OCI-LY7 (cell line): ENCODE data around the gene STAT6. TPM values are rescaled to one million over a fixed set of nuclear protein-coding genes. Genes with fewer than 3 reads are reported as not detected.

Experiments used
- BruUV-seq: library from RNA; stranded (reverse); fragments of 400-500 nt; replicated peaks from 2 replicates; lab custom pipeline; 2021; lab: Mats Ljungman, UMichigan
- CTCF ChIA-PET: fragments of 300-600 bp; sonication (Branson Sonifier 250); formaldehyde crosslinking; loops from one replicate; lab custom pipeline; 2022; ENCODE audit warnings: antibody characterized with exemption; ENCODE audit not compliant: unreplicated experiment; lab: Charles Lee
- POLR2A ChIA-PET: fragments of 300-600 bp; sonication (Branson Sonifier 250); formaldehyde crosslinking; loops from one replicate; lab custom pipeline; 2022; ENCODE audit warnings: antibody characterized with exemption; lab: Charles Lee
- DNase-seq: peaks from one replicate; pipeline ENCODE4 v3.0.0-alpha.2; 2015; ENCODE audit warnings: low spot score
- H2AFZ ChIP-seq: fragments of 200-600 bp; sonication (generic), shearing (Covaris generic); 2 replicates; pipeline ENCODE4 v1.6.1; 2014; ENCODE audit warnings: mild to moderate bottlenecking, antibody characterized with exemption, low read length, moderate library complexity
- H3K27ac ChIP-seq: fragments of 200-600 bp; sonication (generic); 2 replicates; pipeline ENCODE4 v1.5.1; 2014; ENCODE audit warnings: mixed run types, low read depth, mild to moderate bottlenecking, moderate library complexity, low read length, inconsistent platforms; ENCODE audit not compliant: poor library complexity, severe bottlenecking
- H3K36me3 ChIP-seq: fragments of 200-600 bp; sonication (generic); 2 replicates; pipeline ENCODE4 v1.6.1; 2014; ENCODE audit warnings: mild to moderate bottlenecking, antibody characterized with exemption, low read length, moderate library complexity, mixed read lengths; ENCODE audit not compliant: insufficient read depth
- H3K4me1 ChIP-seq: fragments of 200-600 bp; sonication (generic); 2 replicates; pipeline ENCODE4 v1.5.1; 2014; ENCODE audit warnings: mild to moderate bottlenecking, low read length; ENCODE audit not compliant: insufficient read depth, poor library complexity, severe bottlenecking
- H3K4me2 ChIP-seq: fragments of 200-600 bp; sonication (generic); 2 replicates; pipeline ENCODE4 v1.6.1; 2014; ENCODE audit warnings: mild to moderate bottlenecking, low read length
- H3K4me3 ChIP-seq: fragments of 200-600 bp; sonication (generic); 2 replicates; pipeline ENCODE4 v1.5.1; 2014; ENCODE audit warnings: mild to moderate bottlenecking, low read depth, low read length; ENCODE audit not compliant: poor library complexity, severe bottlenecking
- H3K79me2 ChIP-seq: fragments of 200-600 bp; sonication (generic); 2 replicates; pipeline ENCODE4 v1.6.1; 2016; ENCODE audit warnings: low read depth, mild to moderate bottlenecking, low read length, moderate library complexity, mixed read lengths; ENCODE audit not compliant: insufficient read depth
- H3K9me2 ChIP-seq: fragments of 200-600 bp; sonication (generic); 2 replicates; pipeline ENCODE4 v1.6.1; 2016; ENCODE audit warnings: mild to moderate bottlenecking, low read length, mixed read lengths; ENCODE audit not compliant: insufficient read depth
- H3K9me3 ChIP-seq: fragments of 200-600 bp; sonication (generic); 2 replicates; pipeline ENCODE4 v1.6.1; 2014; ENCODE audit warnings: mild to moderate bottlenecking, mixed run types, low read length, mixed read lengths
- H4K20me1 ChIP-seq: fragments of 200-600 bp; sonication (generic); 2 replicates; pipeline ENCODE4 v1.6.1; 2014; ENCODE audit warnings: mild to moderate bottlenecking, antibody characterized with exemption, low read length, moderate library complexity, mixed read lengths; ENCODE audit not compliant: insufficient read depth
- CTCF ChIP-seq: fragments of 200-600 bp; sonication (generic); conservative IDR thresholded peaks from 2 replicates; pipeline ENCODE4 v1.5.1; 2014; ENCODE audit warnings: mild to moderate bottlenecking, antibody characterized with exemption, low read length, moderate library complexity, mixed read lengths
- EZH2phosphoT487 ChIP-seq: fragments of 200-600 bp; sonication (generic); IDR thresholded peaks from 2 replicates; pipeline ENCODE4 v1.6.1; 2018; ENCODE audit warnings: low read depth, borderline replicate concordance, mild to moderate bottlenecking, mixed run types, antibody characterized with exemption, low read length, moderate library complexity, mixed read lengths
- intact Hi-C: fragments of 100-400 bp; cut with micrococcal nuclease; formaldehyde crosslinking; loops from one replicate; pipeline ENCODE4 v1.10.0; 2022; ENCODE audit not compliant: unreplicated experiment
- total RNA-seq, 2 experiments: library from RNA; depleted of rRNA in 1 of 2; stranded (reverse); fragments of >200 nt in 1 of 2; shearing (Covaris generic) in 1 of 2; gene quantifications; 2 replicates each; pipeline ENCODE4 v1.2.3, GENCODE V29; 2014 to 2022

Gene STAT6
- total RNA-seq, 2 experiments from 2014 or later, result 73.6 to 128 TPM

- CTCF ChIA-PET, result interaction anchor here (2.9 kb wide), 1 partner anchor 23 kb away, joined by 10 read pairs; no protein-coding TSS in a partner anchor
- POLR2A ChIA-PET, result interaction anchor here (0.6 to 1.4 kb wide), 3 partner anchors 12 to 20 kb away, joined by 3 to 5 read pairs (median 3); partner anchors contain the start of gene NEMP1
- Histone ChIP-seq H3K4me2 (no peak overlapping the region), H2AFZ (no peak overlapping the region), H3K36me3 (peaks cover 47% of the 10 kb centered on the region), H3K79me2 (no peaks in the 10 kb centered on the region), H3K9me2 (no peaks in the 10 kb centered on the region), H3K4me1 (peaks cover 36% of the 10 kb centered on the region), H4K20me1 (no peaks in the 10 kb centered on the region), H3K9me3 (no peaks in the 10 kb centered on the region), H3K27ac (no peak overlapping the region), H3K4me3 (no peak overlapping the region)
- DNase-seq, result no peak
- no peak for TF ChIP-seq CTCF
- TF ChIP-seq EZH2phosphoT487, result no peak
- intact Hi-C loops, result no loop called here
- no TSS peak for BruUV-seq
These were observed 18.7 kb downstream of the STAT6 start for GRCh38 chr12:57092529-57092862.

DNA sequence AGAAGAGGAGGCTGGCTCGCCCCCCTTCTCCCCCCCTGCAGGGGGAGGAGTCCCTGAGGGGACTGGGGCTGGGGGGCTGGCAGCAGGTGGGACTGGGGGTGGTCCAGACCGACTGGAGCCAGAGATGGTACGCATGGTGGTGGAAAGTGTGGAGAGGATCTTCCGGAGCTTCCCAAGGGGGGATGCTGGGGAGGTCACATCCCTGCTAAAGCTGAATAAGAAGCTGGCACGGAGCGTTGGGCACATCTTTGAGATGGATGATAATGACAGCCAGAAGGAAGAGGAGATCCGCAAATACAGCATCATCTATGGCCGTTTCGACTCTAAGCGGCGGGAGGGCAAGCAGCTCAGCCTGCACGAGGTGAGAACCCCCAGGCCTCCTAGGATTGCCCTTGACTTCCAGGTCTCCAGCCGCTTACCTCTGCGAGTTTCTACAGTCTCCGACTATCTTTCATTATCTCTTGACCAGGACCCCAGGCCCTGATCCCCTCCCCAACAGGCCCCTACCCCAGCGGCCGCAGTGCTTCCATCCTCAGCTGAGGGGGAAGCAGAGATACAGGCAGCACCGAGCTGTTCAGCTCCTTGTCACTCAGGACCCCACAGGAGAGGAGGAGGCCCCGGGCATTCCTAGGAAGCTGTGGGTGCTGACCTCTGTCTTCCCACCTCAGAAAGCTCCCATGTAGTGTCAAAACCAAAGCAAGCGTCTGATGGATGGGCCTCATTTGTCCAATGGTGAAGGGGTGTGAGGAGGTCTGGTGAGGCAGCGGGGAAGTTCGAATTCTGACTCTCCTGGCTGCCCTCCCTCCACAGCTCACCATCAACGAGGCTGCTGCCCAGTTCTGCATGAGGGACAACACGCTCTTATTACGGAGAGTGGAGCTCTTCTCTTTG lies 19.3 kb downstream of the STAT6 start:
- Histone ChIP-seq H3K36me3 (peaks cover 41% of the 10 kb centered on the region), H3K4me1 (peaks cover 38% of the 10 kb centered on the region), H4K20me1 (no peaks in the 10 kb centered on the region), H3K27ac (no peak overlapping the region), H3K9me2 (no peaks in the 10 kb centered on the region), H3K4me2 (no peak overlapping the region), H3K4me3 (no peak overlapping the region), H3K79me2 (no peaks in the 10 kb centered on the region), H2AFZ (no peak overlapping the region), H3K9me3 (no peaks in the 10 kb centered on the region)
- DNase-seq, result no peak
- intact Hi-C loops, result no loop called here
- POLR2A ChIA-PET, result interaction anchor here (0.6 to 1.4 kb wide), 2 partner anchors 13 to 19 kb away, joined by 3 to 5 read pairs; partner anchors contain the start of gene NEMP1
- no TSS peak for BruUV-seq
- no peak for TF ChIP-seq EZH2phosphoT487
- TF ChIP-seq CTCF, result no peak
- CTCF ChIA-PET, result interaction anchor here (0.5 to 2.9 kb wide), 3 partner anchors 14 to 23 kb away, joined by 3 to 10 read pairs (median 3); no protein-coding TSS in a partner anchor
